Measurements from ENCODE around the gene FAM174A. TPM values are rescaled to one million over a fixed set of nuclear protein-coding genes. Genes with fewer than 3 reads are reported as not detected.
A peak's percentile ranks its signal among the peaks of the same experiment; 100 is the strongest.

Gene FAM174A
- total and polyA plus RNA-seq, 2 donors (not counting 3 experiments of a cell fraction or from before 2014, with no cell fraction given) = 11.8 to 15.2 TPM

GRCh38 chr5:100505984-100506670 lies 29.0 kb upstream of the FAM174A start:
- Histone ChIP-seq H2AFZ (ENCODE audit: low read depth, low read length) (no peak overlapping the region), H3K27me3 (ENCODE audit: control insufficient read depth in 2 of 2, insufficient read depth in 2 of 2, low read length in 2 of 2) (no peaks in the 10 kb centered on the region), H3K9ac (replicated peaks; ENCODE audit: extremely low read depth, insufficient read depth, low read length) (no peak overlapping the region), H3K79me2 (ENCODE audit: control insufficient read depth, insufficient read depth, low read length) (no peaks in the 10 kb centered on the region), H3K4me1 (ENCODE audit: control insufficient read depth, extremely low read depth, insufficient read depth, low read length) (no peaks in the 10 kb centered on the region), H4K20me1 (replicated peaks; ENCODE audit: control insufficient read depth, extremely low read depth, insufficient read depth, low read length) (no peaks in the 10 kb centered on the region), H3K36me3 (ENCODE audit: control insufficient read depth in 2 of 2, extremely low read depth in 1 of 2, insufficient read depth in 2 of 2, low read length in 2 of 2) (no peaks in the 10 kb centered on the region), H3K9me3 (replicated peaks; ENCODE audit: control insufficient read depth, insufficient read depth, low read length) (no peaks in the 10 kb centered on the region), H3K4me3 (replicated peaks in 1 of 3; ENCODE audit: insufficient read depth in 1 of 3, low read depth in 1 of 3, low read length in 3 of 3) (no peak overlapping the region), H3K27ac (ENCODE audit: insufficient read depth, low read depth, low read length) (no peak overlapping the region), H3K9me1 (replicated peaks; ENCODE audit: control insufficient read depth, extremely low read depth, insufficient read depth, low read length) (no peaks in the 10 kb centered on the region), H3K4me2 (ENCODE audit: insufficient read depth, low read length) (no peak overlapping the region)
- intact Hi-C loops (cut with micrococcal nuclease) (no loop called here), dilution Hi-C loops (cut with MboI; ENCODE audit: extremely low pct_ligation_motif_present, low sequenced_read_pairs) (no loop called here)
- FAIRE-seq (peak; percentile 46), DNase-seq (ENCODE audit: low read depth, low spot score) (peak; percentile 82)
- POLR2A ChIA-PET = no interaction called here
- no peak for TF ChIP-seq POLR2AphosphoS5 (IDR thresholded peaks at IDR 0.05; ENCODE audit: insufficient read depth, low read depth, low read length)
- TF ChIP-seq MAX (IDR thresholded peaks at IDR 0.05; ENCODE audit: insufficient read depth, insufficient read length) = no peak
- TF ChIP-seq FOS (IDR thresholded peaks at IDR 0.05; ENCODE audit: borderline replicate concordance, insufficient read depth, low read length) = peak; percentile 47
- peak; percentile 28 for TF ChIP-seq JUN (IDR thresholded peaks at IDR 0.05; ENCODE audit: borderline replicate concordance, insufficient read depth, insufficient read length, low read depth)
- TF ChIP-seq, protein P1, sequence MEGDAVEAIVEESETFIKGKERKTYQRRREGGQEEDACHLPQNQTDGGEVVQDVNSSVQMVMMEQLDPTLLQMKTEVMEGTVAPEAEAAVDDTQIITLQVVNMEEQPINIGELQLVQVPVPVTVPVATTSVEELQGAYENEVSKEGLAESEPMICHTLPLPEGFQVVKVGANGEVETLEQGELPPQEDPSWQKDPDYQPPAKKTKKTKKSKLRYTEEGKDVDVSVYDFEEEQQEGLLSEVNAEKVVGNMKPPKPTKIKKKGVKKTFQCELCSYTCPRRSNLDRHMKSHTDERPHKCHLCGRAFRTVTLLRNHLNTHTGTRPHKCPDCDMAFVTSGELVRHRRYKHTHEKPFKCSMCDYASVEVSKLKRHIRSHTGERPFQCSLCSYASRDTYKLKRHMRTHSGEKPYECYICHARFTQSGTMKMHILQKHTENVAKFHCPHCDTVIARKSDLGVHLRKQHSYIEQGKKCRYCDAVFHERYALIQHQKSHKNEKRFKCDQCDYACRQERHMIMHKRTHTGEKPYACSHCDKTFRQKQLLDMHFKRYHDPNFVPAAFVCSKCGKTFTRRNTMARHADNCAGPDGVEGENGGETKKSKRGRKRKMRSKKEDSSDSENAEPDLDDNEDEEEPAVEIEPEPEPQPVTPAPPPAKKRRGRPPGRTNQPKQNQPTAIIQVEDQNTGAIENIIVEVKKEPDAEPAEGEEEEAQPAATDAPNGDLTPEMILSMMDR (IDR thresholded peaks at IDR 0.05; ENCODE audit: extremely low read depth in 1 of 2, insufficient read depth in 1 of 2, low read depth in 1 of 2, low read length in 2 of 2) = peak in 1 of 2 donors; percentile 8
- TF ChIP-seq EZH2 (IDR thresholded peaks at IDR 0.05; ENCODE audit: borderline replicate concordance, low read depth, low read length, severe bottlenecking) = no peak
- CTCF ChIA-PET = interaction anchor here (0.6 to 1.9 kb wide), 6 partner anchors 10 to 1402 kb away, joined by 3 to 8 read pairs (median 4); no protein-coding TSS in a partner anchor
- BruUV-seq (replicated peaks) = no TSS peak
